B cell (primary cell): ENCODE data around the gene LYRM9. TPM values are rescaled to one million over a fixed set of nuclear protein-coding genes. Genes with fewer than 3 reads are reported as not detected.

ENCODE experiments used
- ATAC-seq: fragments of 200-7000 bp; cut with Tn5 transposase; one replicate; pipeline ENCODE4 v1.10.0; 2021; ENCODE audit warnings: low read depth, mild to moderate bottlenecking, moderate number of reproducible peaks, moderate library complexity
- CTCF ChIA-PET: fragments of 350-600 bp; sonication (Branson Sonifier 250); formaldehyde crosslinking; loops from one replicate; lab custom pipeline; 2021; ENCODE audit warnings: antibody characterized with exemption, inconsistent platforms; lab: Charles Lee
- POLR2A ChIA-PET: fragments of 350-600 bp; sonication (Branson Sonifier 250); formaldehyde crosslinking; loops from one replicate; lab custom pipeline; 2021; ENCODE audit warnings: antibody characterized with exemption; lab: Charles Lee
- DNase-seq: peaks from one replicate; pipeline ENCODE4 v3.0.0; 2013
- H2AFZ ChIP-seq: 2 replicates; pipeline ENCODE4 v1.6.1; 2012; ENCODE audit warnings: mild to moderate bottlenecking, low read depth, low read length; ENCODE audit not compliant: insufficient read depth, poor library complexity, severe bottlenecking
- H3K27ac ChIP-seq, 2 donors: 1 replicate in 1 of 2; 2 replicates in 1 of 2; pipeline ENCODE4 v1.5.1; 2012 to 2013; ENCODE audit warnings: low read length in 2 of 2, mild to moderate bottlenecking in 2 of 2, moderate library complexity in 1 of 2
- H3K27me3 ChIP-seq, 4 experiments: fragments of 200-600 bp in 1 of 4; sonication (generic) in 1 of 4; replicated peaks in 1 of 4; 1 replicate in 2 of 4; 2 replicates in 2 of 4; pipeline versions ENCODE4 v1.6.1 to v1.7.0; 2013 to 2016; ENCODE audit warnings: low read length in 3 of 4, mild to moderate bottlenecking in 2 of 4, mixed read lengths in 1 of 4, moderate library complexity in 1 of 4; ENCODE audit not compliant: insufficient read depth in 4 of 4, control insufficient read depth in 3 of 4; ENCODE audit errors: control extremely low read depth in 1 of 4
- H3K36me3 ChIP-seq, 2 experiments: replicated peaks in 1 of 2; 1 replicate in 1 of 2; 2 replicates in 1 of 2; pipeline versions ENCODE4 v1.6.1 to v1.7.1; 2013; ENCODE audit warnings: low read length in 1 of 2; ENCODE audit not compliant: insufficient read depth in 2 of 2, control insufficient read depth in 1 of 2; ENCODE audit errors: control extremely low read depth in 1 of 2, extremely low read depth in 1 of 2
- H3K4me1 ChIP-seq, 2 donors: fragments of 200-600 bp in 1 of 2; sonication (generic) in 1 of 2; 1 replicate in 1 of 2; 2 replicates in 1 of 2; pipeline versions ENCODE4 v1.5.1 to v1.6.1; 2013 to 2017; ENCODE audit warnings: low read length in 2 of 2; ENCODE audit not compliant: control insufficient read depth in 2 of 2, insufficient read depth in 2 of 2
- H3K4me2 ChIP-seq: replicated peaks from 2 replicates; pipeline ENCODE3; 2012; ENCODE audit warnings: mild to moderate bottlenecking, low read depth, low read length; ENCODE audit not compliant: poor library complexity, severe bottlenecking
- H3K4me3 ChIP-seq, 5 experiments: fragments of 200-600 bp in 1 of 5; sonication (generic) in 1 of 5; 1 replicate in 3 of 5; 2 replicates in 2 of 5; pipeline versions ENCODE4 v1.5.1 to v1.7.0; 2011 to 2016; ENCODE audit warnings: low read length in 4 of 5, mild to moderate bottlenecking in 4 of 5, low read depth in 2 of 5, control low read depth in 1 of 5, moderate library complexity in 1 of 5; ENCODE audit not compliant: insufficient read depth in 1 of 5; ENCODE audit errors: control extremely low read depth in 1 of 5, extremely low read depth in 1 of 5
- H3K79me2 ChIP-seq: fragments of 200-600 bp; sonication (generic); one replicate; pipeline ENCODE4 v1.6.0; 2016; ENCODE audit warnings: low read length; ENCODE audit not compliant: control insufficient read depth, insufficient read depth
- H3K9ac ChIP-seq: fragments of 200-600 bp; sonication (generic); 2 replicates; pipeline ENCODE4 v1.6.1; 2017; ENCODE audit warnings: mild to moderate bottlenecking, low read length, moderate library complexity
- H3K9me3 ChIP-seq, 3 donors: one replicate each; pipeline versions ENCODE4 v1.6.1 to v1.7.1; 2013; ENCODE audit warnings: low read length in 2 of 3; ENCODE audit not compliant: control insufficient read depth in 2 of 3, insufficient read depth in 1 of 3; ENCODE audit errors: control extremely low read depth in 1 of 3
- H4K20me1 ChIP-seq: 2 replicates; pipeline ENCODE4 v1.6.0; 2012; ENCODE audit warnings: mild to moderate bottlenecking, low read length; ENCODE audit not compliant: insufficient read depth, control insufficient read depth, poor library complexity, severe bottlenecking
- H3K27ac Mint-ChIP-seq: one replicate; pipeline ENCODE4 v1.8.0; 2021; ENCODE audit warnings: mixed read lengths
- H3K27me3 Mint-ChIP-seq: one replicate; pipeline ENCODE4 v1.8.0; 2021; ENCODE audit warnings: mixed read lengths
- H3K4me1 Mint-ChIP-seq: one replicate; pipeline ENCODE4 v1.8.0; 2021; ENCODE audit warnings: mixed read lengths
- H3K4me3 Mint-ChIP-seq: one replicate; pipeline ENCODE4 v1.8.0; 2021; ENCODE audit warnings: mixed read lengths
- H3K9me3 Mint-ChIP-seq: one replicate; pipeline ENCODE4 v1.8.0; 2022; ENCODE audit warnings: mixed read lengths; ENCODE audit not compliant: insufficient read depth
- EZH2 ChIP-seq: IDR thresholded peaks from 2 replicates; pipeline ENCODE4 v1.6.1; 2012; ENCODE audit warnings: borderline replicate concordance, low read depth, mild to moderate bottlenecking, moderate library complexity, low read length; ENCODE audit not compliant: insufficient read depth, poor library complexity, severe bottlenecking
- WGBS: methylation state at CpG from one replicate; pipeline ENCODE4 v1.1.5; 2013; ENCODE audit warnings: missing lambda C conversion rate; ENCODE audit not compliant: insufficient coverage; 5-methylcytosine and 5-hydroxymethylcytosine counted together
- intact Hi-C: fragments of 100-400 bp; cut with micrococcal nuclease; formaldehyde crosslinking; loops from one replicate; pipeline ENCODE4 v1.10.0; 2022
- polyA plus RNA-seq: library from polyadenylated mRNA; depleted of rRNA; stranded (reverse); fragments of >200 nt; gene quantifications from 2 replicates; pipeline ENCODE4 v1.2.3, GENCODE V29; 2012
- total RNA-seq, 2 donors: library from RNA; stranded (reverse); fragments of 120-200 nt in 1 of 2; gene quantifications; 1 replicate in 1 of 2; 2 replicates in 1 of 2; pipeline versions ENCODE4 v1.2.3 to v1.2.4, GENCODE V29; 2013 to 2022
- TF ChIP-seq, protein P1 (sequence below): fragments of 200-600 bp; IDR thresholded peaks from one replicate; pipeline ENCODE4 v1.8.0; 2022; ENCODE audit warnings: antibody characterized with exemption, mild to moderate bottlenecking

The LYRM9 gene
- total and polyA plus RNA-seq, 2 donors (not counting 1 experiment from before 2014, with no cell fraction given), result 12.1 to 14.2 TPM

DNA sequence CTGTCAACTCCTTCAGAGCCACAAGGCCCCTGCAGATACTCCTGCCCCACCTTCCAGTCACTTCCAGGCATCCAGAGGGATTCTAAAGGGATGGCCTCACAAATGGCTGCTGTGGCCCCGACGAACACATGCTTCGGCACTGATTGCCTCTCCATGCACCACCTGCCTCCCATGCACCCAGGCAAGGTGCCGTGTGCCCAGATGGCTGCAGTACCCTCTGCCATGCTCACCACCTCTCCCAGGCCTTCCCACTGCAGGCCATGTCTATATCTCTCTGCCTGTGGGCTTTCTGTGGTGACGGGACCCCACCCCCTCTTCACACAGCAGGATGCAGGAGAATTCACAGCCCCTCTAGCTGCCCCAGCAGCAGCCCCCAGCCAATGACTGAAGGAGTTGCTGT, 27.9 kb upstream of the LYRM9 start:
- Mint-ChIP-seq H3K4me1 (no peaks in the 10 kb centered on the region), H3K27me3 (peaks cover 7% of the 10 kb centered on the region), H3K4me3 (no peak overlapping the region), H3K27ac (no peak overlapping the region), H3K9me3 (no peaks in the 10 kb centered on the region)
- Histone ChIP-seq H3K4me3 (no peak overlapping the region), H2AFZ (no peak overlapping the region), H3K27me3 (peaks cover 0 to 10% (median 2%) of the 10 kb centered on the region in 4 experiments), H3K27ac (no peak overlapping the region), H4K20me1 (no peaks in the 10 kb centered on the region), H3K4me2 (no peak overlapping the region), H3K79me2 (no peaks in the 10 kb centered on the region), H3K36me3 (no peaks in the 10 kb centered on the region), H3K9me3 (no peaks in the 10 kb centered on the region), H3K4me1 (no peaks in the 10 kb centered on the region), H3K9ac (no peak overlapping the region)
- POLR2A ChIA-PET, result no interaction called here
- no peak for TF ChIP-seq EZH2
- TF ChIP-seq, protein P1, sequence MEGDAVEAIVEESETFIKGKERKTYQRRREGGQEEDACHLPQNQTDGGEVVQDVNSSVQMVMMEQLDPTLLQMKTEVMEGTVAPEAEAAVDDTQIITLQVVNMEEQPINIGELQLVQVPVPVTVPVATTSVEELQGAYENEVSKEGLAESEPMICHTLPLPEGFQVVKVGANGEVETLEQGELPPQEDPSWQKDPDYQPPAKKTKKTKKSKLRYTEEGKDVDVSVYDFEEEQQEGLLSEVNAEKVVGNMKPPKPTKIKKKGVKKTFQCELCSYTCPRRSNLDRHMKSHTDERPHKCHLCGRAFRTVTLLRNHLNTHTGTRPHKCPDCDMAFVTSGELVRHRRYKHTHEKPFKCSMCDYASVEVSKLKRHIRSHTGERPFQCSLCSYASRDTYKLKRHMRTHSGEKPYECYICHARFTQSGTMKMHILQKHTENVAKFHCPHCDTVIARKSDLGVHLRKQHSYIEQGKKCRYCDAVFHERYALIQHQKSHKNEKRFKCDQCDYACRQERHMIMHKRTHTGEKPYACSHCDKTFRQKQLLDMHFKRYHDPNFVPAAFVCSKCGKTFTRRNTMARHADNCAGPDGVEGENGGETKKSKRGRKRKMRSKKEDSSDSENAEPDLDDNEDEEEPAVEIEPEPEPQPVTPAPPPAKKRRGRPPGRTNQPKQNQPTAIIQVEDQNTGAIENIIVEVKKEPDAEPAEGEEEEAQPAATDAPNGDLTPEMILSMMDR, result no peak
- intact Hi-C loops, result no loop called here
- 97% methylated on average over 5 of the region's 5 CpGs for WGBS
- CTCF ChIA-PET, result no interaction called here
- DNase-seq, result no peak
- no peak for ATAC-seq

DNA sequence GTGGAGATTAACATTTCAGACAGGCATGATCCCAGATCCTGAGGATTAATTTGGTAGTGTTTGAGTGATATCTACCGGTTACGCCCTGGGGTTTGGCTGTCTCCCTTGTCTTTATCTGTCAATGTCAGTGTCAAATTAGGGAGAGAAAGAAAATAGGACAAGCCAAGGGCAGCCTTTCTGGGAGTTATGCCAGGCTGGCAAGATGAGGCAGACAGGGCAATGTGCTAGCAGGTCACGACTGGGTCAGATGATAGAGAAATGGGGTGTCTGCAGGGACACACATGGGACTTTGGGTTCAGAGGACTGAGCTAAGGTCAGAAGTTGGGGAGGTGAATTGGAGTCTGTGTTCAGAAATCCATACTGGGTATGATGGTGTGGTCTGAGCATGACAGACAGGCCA, 27.4 kb upstream of the LYRM9 start:
- no peaks in the 10 kb centered on the region for H3K4me1 Mint-ChIP-seq
- ATAC-seq, result no peak
- POLR2A ChIA-PET, result no interaction called here
- peaks cover 0 to 13% (median 2%) of the 10 kb centered on the region in 4 experiments for H3K27me3 ChIP-seq
- TF ChIP-seq EZH2, result no peak
- TF ChIP-seq, protein P1, result no peak
- H3K27ac ChIP-seq, result no peak overlapping the region
- H2AFZ ChIP-seq, result no peak overlapping the region
- no peak overlapping the region for H3K4me2 ChIP-seq
- DNase-seq, result no peak
- no peaks in the 10 kb centered on the region for H3K36me3 ChIP-seq
- H3K27ac Mint-ChIP-seq, result no peak overlapping the region
- CTCF ChIA-PET, result no interaction called here
- peaks cover 9% of the 10 kb centered on the region for H3K27me3 Mint-ChIP-seq
- intact Hi-C loops, result no loop called here
- H3K4me3 Mint-ChIP-seq, result no peak overlapping the region
- no peaks in the 10 kb centered on the region for H4K20me1 ChIP-seq
- no peak overlapping the region for H3K9ac ChIP-seq
- H3K79me2 ChIP-seq, result no peaks in the 10 kb centered on the region
- no peaks in the 10 kb centered on the region for H3K9me3 ChIP-seq
- WGBS, result 84% methylated on average over 3 of the region's 3 CpGs
- no peak overlapping the region for H3K4me3 ChIP-seq
- no peaks in the 10 kb centered on the region for H3K9me3 Mint-ChIP-seq
- H3K4me1 ChIP-seq, result no peaks in the 10 kb centered on the region
